GM13977 (cell line): ENCODE measurements around the gene TUBB4A.
"Not testable (repeated sequence)": the region's sequence is repeated elsewhere in the genome, so short reads cannot be mapped to it uniquely, and the experiment has no call there.

Experiments
- DNase-seq: peaks from one replicate; pipeline ENCODE4 v3.0.0; 2012; ENCODE audit warnings: low spot score
- CTCF ChIP-seq: IDR thresholded peaks from 2 replicates; pipeline ENCODE4 v1.5.1; 2012; ENCODE audit warnings: mild to moderate bottlenecking, control low read depth; ENCODE audit not compliant: insufficient read depth; ENCODE audit errors: extremely low read depth, missing control alignments
- in situ Hi-C: fragments of 300-500 bp; cut with MboI; formaldehyde crosslinking; loops from one replicate; pipeline ENCODE4 v1.12.0; 2022; ENCODE audit warnings: low sequenced_read_pairs, low pct_unique_long_range_greater_than_20kb, mixed read lengths, inconsistent platforms; ENCODE audit not compliant: unreplicated experiment

Gene TUBB4A

DNA sequence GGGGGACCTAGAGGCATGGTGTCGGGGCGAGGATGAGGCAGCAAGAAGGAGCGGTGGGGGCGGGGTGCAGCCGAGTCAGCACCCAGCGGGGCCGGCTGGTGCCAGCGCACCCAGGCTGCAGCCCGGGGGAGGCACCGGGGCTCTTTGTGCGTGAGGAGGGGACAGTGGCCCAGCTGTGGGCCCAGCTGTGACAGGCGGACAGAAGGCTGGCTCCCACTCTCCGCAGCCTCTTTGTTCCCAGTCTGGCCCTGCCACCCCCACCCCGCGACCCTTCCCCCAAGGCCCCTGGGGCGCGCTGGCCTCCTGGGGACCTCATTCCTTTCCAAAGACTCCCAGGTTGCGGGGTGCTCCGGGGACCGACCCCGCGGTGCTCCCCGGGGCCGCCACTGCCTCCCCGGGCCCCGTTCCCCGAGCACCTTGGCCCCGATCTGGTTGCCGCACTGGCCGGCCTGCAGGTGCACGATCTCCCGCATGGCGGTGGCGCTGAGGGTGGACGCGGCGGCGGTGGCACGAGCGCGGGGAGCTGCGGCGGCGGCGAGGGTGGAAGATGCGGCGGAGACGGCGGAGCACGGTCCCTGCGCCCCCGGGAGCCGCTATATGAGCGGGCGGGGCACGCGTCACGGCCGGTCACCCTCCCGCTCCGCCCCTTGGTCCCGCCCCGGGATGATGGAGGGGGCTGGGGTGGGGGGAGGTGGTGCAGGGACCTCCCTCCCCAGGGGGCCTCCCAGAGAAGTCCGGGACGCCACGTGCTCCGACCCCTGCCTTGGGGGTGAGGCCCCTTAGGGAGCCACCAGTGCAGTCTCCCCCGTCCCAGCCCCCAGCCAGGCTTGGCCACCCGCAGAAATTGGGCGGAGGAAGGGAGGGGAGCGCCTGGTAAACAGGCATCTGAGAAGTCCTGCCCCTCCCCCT lies at the start of gene TUBB4A:
Gene TUBB4A, minus strand, starts transcription at position 570 of the 909 bp plus-strand sequence. Its CDS starts 97 bp downstream, at position 473.
- peak; percentile 85 for DNase-seq
- in situ Hi-C loops: loop anchor here (25.0 kb wide), 1 partner anchor 360 kb away; no protein-coding TSS in a partner anchor
- no peak for TF ChIP-seq CTCF

- no peak for TF ChIP-seq CTCF
- DNase-seq: no peak
- in situ Hi-C loops: no loop called here
Observed at GRCh38 chr19:6551091-6551490, 49.0 kb upstream of the TUBB4A start.

DNA sequence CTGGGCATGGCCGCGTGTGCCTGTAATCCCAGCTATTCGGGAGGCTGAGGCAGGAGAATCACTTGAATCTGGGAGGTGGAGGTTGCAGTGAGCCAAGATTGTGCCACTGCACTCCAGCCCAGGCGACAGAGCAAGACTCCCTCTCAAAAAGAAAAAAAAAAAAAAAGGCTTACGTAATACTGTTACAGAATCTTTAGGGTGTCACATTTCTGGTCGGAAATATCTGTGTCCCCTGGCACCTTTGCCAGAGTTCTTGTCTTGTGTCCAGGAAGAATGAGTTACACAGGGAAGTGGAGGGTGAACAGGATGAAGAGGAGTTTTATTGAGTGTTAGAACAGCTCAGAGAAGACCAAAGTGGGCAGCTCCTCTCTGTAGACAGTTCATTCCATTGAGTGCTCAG lies 48.6 kb upstream of the TUBB4A start:
- DNase-seq: not testable (repeated sequence)

GRCh38 chr19:6543866-6544347 lies 41.8 kb upstream of the TUBB4A start:
- TF ChIP-seq CTCF: no peak
- peak; percentile 39 for DNase-seq
- in situ Hi-C loops: no loop called here

More for the DNA sequence above, 48.6 kb upstream of the TUBB4A start:
- in situ Hi-C loops: not testable (repeated sequence)

DNA sequence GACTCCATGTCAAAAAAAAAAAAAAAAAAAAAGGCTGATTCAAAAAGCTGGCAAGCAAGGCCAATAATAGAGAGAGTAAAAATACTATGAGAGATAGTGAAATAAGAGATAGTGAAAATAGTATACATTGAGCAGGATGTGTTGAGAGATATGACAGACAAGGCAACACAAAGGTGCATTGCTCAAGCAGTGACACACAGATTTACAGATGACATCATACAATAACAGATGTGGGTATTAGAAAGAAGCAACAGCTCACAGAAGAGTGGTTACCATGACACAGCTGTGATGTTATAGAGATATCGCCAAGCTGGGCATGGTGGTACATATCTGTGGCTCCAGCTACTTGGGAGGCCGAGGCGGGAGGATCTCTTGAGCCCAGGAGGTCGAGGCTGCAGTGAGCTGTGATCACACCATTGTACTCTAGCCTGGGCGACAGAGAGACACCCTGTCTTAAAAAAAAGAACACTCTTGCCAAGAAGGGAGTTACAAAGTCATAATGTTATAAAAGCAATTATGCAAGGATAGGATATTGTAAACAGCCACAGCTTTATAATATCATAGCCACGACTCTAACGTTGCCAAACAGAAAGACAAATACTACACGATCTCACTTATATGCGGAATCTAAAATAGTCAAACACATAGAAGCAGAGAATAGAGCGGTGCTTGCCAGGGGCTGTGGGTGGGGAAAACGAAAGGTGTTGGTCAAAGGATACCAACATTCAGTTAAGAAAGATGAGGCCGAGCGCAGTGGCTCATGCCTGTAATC lies 39.0 kb upstream of the TUBB4A start:
- in situ Hi-C loops: no loop called here
- TF ChIP-seq CTCF: no peak
- peak; percentile 5 for DNase-seq

- no peak for DNase-seq
- TF ChIP-seq CTCF: no peak
- in situ Hi-C loops: no loop called here
Observed at GRCh38 chr19:6539514-6539913, 37.4 kb upstream of the TUBB4A start.
